Esophagus (tissue), 2 donors: ENCODE measurements around the gene CMTM4. TPM values are rescaled to one million over a fixed set of nuclear protein-coding genes. Genes with fewer than 3 reads are reported as not detected.
A peak's percentile ranks its signal among the peaks of the same experiment; 100 is the strongest.

Experiments
- H3K27ac ChIP-seq, 2 donors: one replicate each; pipeline ENCODE4 v1.5.1; 2013; ENCODE audit warnings: low read depth in 2 of 2, mild to moderate bottlenecking in 2 of 2, inconsistent platforms in 1 of 2, low read length in 1 of 2, moderate library complexity in 1 of 2
- H3K27me3 ChIP-seq, 2 donors: one replicate each; pipeline ENCODE4 v1.6.1; 2013; ENCODE audit warnings: low read length in 2 of 2, control low read depth in 1 of 2, mild to moderate bottlenecking in 1 of 2; ENCODE audit not compliant: insufficient read depth in 2 of 2, control insufficient read depth in 1 of 2
- H3K36me3 ChIP-seq, 2 donors: one replicate each; pipeline ENCODE4 v1.6.1; 2013; ENCODE audit warnings: low read length in 1 of 2; ENCODE audit not compliant: control insufficient read depth in 2 of 2, insufficient read depth in 2 of 2
- H3K4me1 ChIP-seq, 2 donors: one replicate each; pipeline ENCODE4 v1.6.1; 2013; ENCODE audit warnings: low read length in 1 of 2; ENCODE audit not compliant: control insufficient read depth in 2 of 2, insufficient read depth in 2 of 2
- H3K4me3 ChIP-seq, 2 donors: one replicate each; pipeline ENCODE4 v1.5.1; 2013; ENCODE audit warnings: low read length in 2 of 2, mild to moderate bottlenecking in 2 of 2, low read depth in 1 of 2, moderate library complexity in 1 of 2
- H3K9me3 ChIP-seq, 2 donors: one replicate each; pipeline ENCODE4 v1.6.1; 2013; ENCODE audit warnings: mild to moderate bottlenecking in 2 of 2, low read depth in 1 of 2, low read length in 1 of 2, moderate library complexity in 1 of 2; ENCODE audit not compliant: control insufficient read depth in 2 of 2, insufficient read depth in 1 of 2
- WGBS, 2 donors: extraction: QIAGEN DNeasy Blood & Tissue Kit; methylation state at CpG; one replicate each; pipeline ENCODE4 v1.1.7; 2013; 5-methylcytosine and 5-hydroxymethylcytosine counted together
- polyA plus RNA-seq, 2 donors: library from polyadenylated mRNA; stranded (reverse); fragments of 200-250 nt; gene quantifications; one replicate each; pipeline ENCODE4 v1.2.3, GENCODE V29; 2013
- donor health status: healthy with polysubstance abuse.
- donor health status: Bipolar disorder and iron deficiency.

CMTM4 gene
- polyA plus RNA-seq, 2 donors, result 5.1 to 7.3 TPM

- Histone ChIP-seq H3K9me3 (no peaks in the 10 kb centered on the region), H3K27me3 (no peaks in the 10 kb centered on the region), H3K27ac (no peak overlapping the region), H3K36me3 (no peaks in the 10 kb centered on the region), H3K4me1 (peaks cover 0 to 8% of the 10 kb centered on the region in 2 donors), H3K4me3 (no peak overlapping the region)
- WGBS, 2 donors, result 62 to 70% methylated on average over 2 of the region's 2 CpGs
These were observed 45.1 kb downstream of the CMTM4 start for GRCh38 chr16:66651474-66651765.

GRCh38 chr16:66650707-66651473, 45.7 kb downstream of the CMTM4 start:
- Histone ChIP-seq H3K9me3 (no peaks in the 10 kb centered on the region), H3K27ac (peak overlapping the region in 1 of 2 donors; percentile 73), H3K4me1 (peaks cover 0 to 8% of the 10 kb centered on the region in 2 donors), H3K27me3 (no peaks in the 10 kb centered on the region), H3K36me3 (no peaks in the 10 kb centered on the region), H3K4me3 (no peak overlapping the region)
- 18 to 22% methylated on average over 18 of the region's 18 CpGs for WGBS, 2 donors

GRCh38 chr16:66649636-66650205, 46.8 kb downstream of the CMTM4 start:
- Histone ChIP-seq H3K9me3 (no peaks in the 10 kb centered on the region), H3K4me1 (peaks cover 0 to 8% of the 10 kb centered on the region in 2 donors), H3K27me3 (no peaks in the 10 kb centered on the region), H3K36me3 (no peaks in the 10 kb centered on the region), H3K27ac (peak overlapping the region; percentile 63 to 73), H3K4me3 (no peak overlapping the region)
- whole genome bisulfite sequencing, 2 donors, result 48 to 53% methylated on average over 9 of the region's 9 CpGs

GRCh38 chr16:66649167-66649566, 47.4 kb downstream of the CMTM4 start:
- 84 to 86% methylated on average over 2 of the region's 2 CpGs for WGBS, 2 donors

GRCh38 chr16:66647866-66648265, 48.7 kb downstream of the CMTM4 start:
- 85 to 90% methylated on average over 1 of the region's 1 CpG for WGBS, 2 donors
- no peak overlapping the region for H3K27ac ChIP-seq
- no peak overlapping the region for H3K4me3 ChIP-seq
- H3K36me3 ChIP-seq, result no peaks in the 10 kb centered on the region
- peaks cover 0 to 6% of the 10 kb centered on the region in 2 donors for H3K4me1 ChIP-seq
- H3K9me3 ChIP-seq, result no peaks in the 10 kb centered on the region
- no peaks in the 10 kb centered on the region for H3K27me3 ChIP-seq

More at GRCh38 chr16:66649167-66649566, 47.4 kb downstream of the CMTM4 start:
- Histone ChIP-seq H3K4me3 (no peak overlapping the region), H3K4me1 (peaks cover 0 to 7% of the 10 kb centered on the region in 2 donors), H3K36me3 (no peaks in the 10 kb centered on the region), H3K27me3 (no peaks in the 10 kb centered on the region), H3K27ac (no peak overlapping the region), H3K9me3 (no peaks in the 10 kb centered on the region)

GRCh38 chr16:66641387-66641786, 55.2 kb downstream of the CMTM4 start:
- H3K9me3 ChIP-seq, result no peaks in the 10 kb centered on the region
- no peak overlapping the region for H3K4me3 ChIP-seq
- WGBS, 2 donors, result 84 to 98% methylated on average over 1 of the region's 1 CpG
- no peak overlapping the region for H3K27ac ChIP-seq
- peaks cover 2 to 3% of the 10 kb centered on the region in 2 donors for H3K4me1 ChIP-seq
- H3K36me3 ChIP-seq, result no peaks in the 10 kb centered on the region
- no peaks in the 10 kb centered on the region for H3K27me3 ChIP-seq

- Histone ChIP-seq H3K4me1 (peaks cover 2 to 3% of the 10 kb centered on the region in 2 donors), H3K9me3 (no peaks in the 10 kb centered on the region), H3K36me3 (no peaks in the 10 kb centered on the region), H3K4me3 (no peak overlapping the region), H3K27me3 (no peaks in the 10 kb centered on the region), H3K27ac (no peak overlapping the region)
- 84 to 85% methylated on average over 3 of the region's 3 CpGs for WGBS, 2 donors
These were observed 55.7 kb downstream of the CMTM4 start for GRCh38 chr16:66640724-66641314.

GRCh38 chr16:66639091-66639885, 57.3 kb downstream of the CMTM4 start:
- H3K36me3 ChIP-seq, result peaks cover 0 to 2% of the 10 kb centered on the region in 2 donors
- WGBS, 2 donors, result 52 to 65% methylated on average over 6 of the region's 6 CpGs
- H3K4me3 ChIP-seq, result no peak overlapping the region
- H3K9me3 ChIP-seq, result no peaks in the 10 kb centered on the region
- no peaks in the 10 kb centered on the region for H3K27me3 ChIP-seq
- peak overlapping the region in 1 of 2 donors; percentile 64 for H3K27ac ChIP-seq
- H3K4me1 ChIP-seq, result peaks cover 2 to 3% of the 10 kb centered on the region in 2 donors

GRCh38 chr16:66637806-66638205, 58.7 kb downstream of the CMTM4 start:
- H3K36me3 ChIP-seq, result peaks cover 0 to 2% of the 10 kb centered on the region in 2 donors
- WGBS, 2 donors, result 91 to 96% methylated on average over 3 of the region's 3 CpGs
- H3K27ac ChIP-seq, result no peak overlapping the region
- no peaks in the 10 kb centered on the region for H3K9me3 ChIP-seq
- no peak overlapping the region for H3K4me3 ChIP-seq
- no peaks in the 10 kb centered on the region for H3K27me3 ChIP-seq
- H3K4me1 ChIP-seq, result peaks cover 2 to 3% of the 10 kb centered on the region in 2 donors
